GM21423 (cell line): Measurements from ENCODE around the gene DERL3.
A peak's percentile ranks its signal among the peaks of the same experiment; 100 is the strongest.
"Not testable (repeated sequence)": the region's sequence is repeated elsewhere in the genome, so short reads cannot be mapped to it uniquely, and the experiment has no call there.

Source experiments
- ATAC-seq: cut with Tn5 transposase; IDR thresholded peaks from one replicate; pipeline ENCODE4 v1.9.1; 2021; ENCODE audit warnings: mild to moderate bottlenecking, moderate library complexity; ENCODE audit not compliant: unreplicated experiment

DERL3 gene

GRCh38 chr22:23838681-23839468, at the start of gene DERL3:
TSS of gene DERL3 (minus strand) at chr22:23839006. CDS start at chr22:23838987, 19 bp downstream.
- ATAC-seq = peak; percentile 78

GRCh38 chr22:23884140-23884539, 45.3 kb upstream of the DERL3 start:
- ATAC-seq = no peak

GRCh38 chr22:23883658-23884057, 44.9 kb upstream of the DERL3 start:
- ATAC-seq = no peak

- no peak for ATAC-seq
Observed at GRCh38 chr22:23882370-23882769, 43.6 kb upstream of the DERL3 start.

GRCh38 chr22:23878219-23878618, 39.4 kb upstream of the DERL3 start:
- ATAC-seq = no peak

- ATAC-seq = no peak
Observed at GRCh38 chr22:23877566-23877965, 38.8 kb upstream of the DERL3 start.

GRCh38 chr22:23875801-23876200, 37.0 kb upstream of the DERL3 start:
- no peak for ATAC-seq

- no peak for ATAC-seq
Observed at GRCh38 chr22:23874871-23875270, 36.1 kb upstream of the DERL3 start.

GRCh38 chr22:23868580-23868979, 29.8 kb upstream of the DERL3 start:
- no peak for ATAC-seq

GRCh38 chr22:23864499-23865154, 25.8 kb upstream of the DERL3 start:
- not testable (repeated sequence) for ATAC-seq

GRCh38 chr22:23862103-23862502, 23.3 kb upstream of the DERL3 start:
- no peak for ATAC-seq

GRCh38 chr22:23860187-23860586, 21.4 kb upstream of the DERL3 start:
- not testable (repeated sequence) for ATAC-seq

- no peak for ATAC-seq
Observed at GRCh38 chr22:23859201-23859600, 20.4 kb upstream of the DERL3 start.

- no peak for ATAC-seq
Observed at GRCh38 chr22:23858484-23858815, 19.6 kb upstream of the DERL3 start.

GRCh38 chr22:23857606-23858483, 19.0 kb upstream of the DERL3 start, which contains the start of gene SLC2A11:
TSS of gene SLC2A11 (plus strand) at chr22:23857875. CDS start at chr22:23858000, 125 bp downstream.
- peak; percentile 91 for ATAC-seq

- peak; percentile 38 for ATAC-seq
Observed at GRCh38 chr22:23856721-23857605, 18.2 kb upstream of the DERL3 start.

GRCh38 chr22:23850136-23850611, 11.4 kb upstream of the DERL3 start:
- peak; percentile 63 for ATAC-seq

GRCh38 chr22:23849009-23850006, 10.5 kb upstream of the DERL3 start:
- no peak for ATAC-seq
